ENCODE data around the gene POLR2J3.
"Not testable (repeated sequence)": the region's sequence is repeated elsewhere in the genome, so short reads cannot be mapped to it uniquely, and the experiment has no call there.

The POLR2J3 gene

GRCh38 chr7:102581722-102582121 is 9.3 kb upstream of the POLR2J3 start:
- DNase-seq: not testable (repeated sequence)

- DNase-seq: not testable (repeated sequence)
Observed at GRCh38 chr7:102578486-102578885, 6.1 kb upstream of the POLR2J3 start.

GRCh38 chr7:102577315-102578240 is 5.2 kb upstream of the POLR2J3 start:
- DNase-seq: not testable (repeated sequence)

- DNase-seq: not testable (repeated sequence)
Observed at GRCh38 chr7:102576363-102576762, 4.0 kb upstream of the POLR2J3 start.

- not testable (repeated sequence) for DNase-seq
Observed at GRCh38 chr7:102574607-102575006, 2.2 kb upstream of the POLR2J3 start.

- DNase-seq: not testable (repeated sequence)
Observed at GRCh38 chr7:102568620-102569019, 3.8 kb downstream of the POLR2J3 start.

GRCh38 chr7:102550808-102551422 is 21.5 kb downstream of the POLR2J3 start, which contains the start of gene SPDYE2:
SPDYE2 (plus strand) TSS chr7:102551226; CDS start chr7:102553256, 2,030 bp downstream.
- not testable (repeated sequence) for DNase-seq

GRCh38 chr7:102546353-102546752 is 26.0 kb downstream of the POLR2J3 start:
- not testable (repeated sequence) for DNase-seq

- not testable (repeated sequence) for DNase-seq
Observed at GRCh38 chr7:102545288-102545687, 27.1 kb downstream of the POLR2J3 start.

GRCh38 chr7:102544372-102544771 is 28.0 kb downstream of the POLR2J3 start:
- not testable (repeated sequence) for DNase-seq

GRCh38 chr7:102543596-102543995 is 28.8 kb downstream of the POLR2J3 start, which contains the start of gene UPK3BL2:
UPK3BL2 (minus strand) TSS chr7:102543696; CDS start chr7:102543636, 60 bp downstream.
- DNase-seq: not testable (repeated sequence)

GRCh38 chr7:102542771-102543170 is 29.6 kb downstream of the POLR2J3 start:
- not testable (repeated sequence) for DNase-seq

GRCh38 chr7:102542083-102542482 is 30.3 kb downstream of the POLR2J3 start:
- DNase-seq: not testable (repeated sequence)

- not testable (repeated sequence) for DNase-seq
Observed at GRCh38 chr7:102540604-102541003, 31.8 kb downstream of the POLR2J3 start.

GRCh38 chr7:102535062-102535615 is 37.2 kb downstream of the POLR2J3 start:
- not testable (repeated sequence) for DNase-seq

- not testable (repeated sequence) for DNase-seq
Observed at GRCh38 chr7:102532127-102532526, 40.3 kb downstream of the POLR2J3 start.

GRCh38 chr7:102531583-102531982 is 40.8 kb downstream of the POLR2J3 start:
- not testable (repeated sequence) for DNase-seq

- not testable (repeated sequence) for DNase-seq
Observed at GRCh38 chr7:102527822-102528793, 44.3 kb downstream of the POLR2J3 start.

GRCh38 chr7:102527182-102527581 is 45.2 kb downstream of the POLR2J3 start:
- DNase-seq: not testable (repeated sequence)

GRCh38 chr7:102524803-102525202 is 47.6 kb downstream of the POLR2J3 start:
- DNase-seq: not testable (repeated sequence)

- DNase-seq: not testable (repeated sequence)
Observed at GRCh38 chr7:102520797-102521196, 51.6 kb downstream of the POLR2J3 start.

Data from hematopoietic multipotent progenitor cell treated with erythropoietin and hydrocortisone succinate and interleukin-3 and kit ligand, for 8 days (in vitro differentiated cells).